Ramos (cell line): Measurements from ENCODE around the gene RIMS1.

Experiments used
- in situ Hi-C: fragments of 300-500 bp; cut with MboI; formaldehyde crosslinking; loops from one replicate; pipeline ENCODE4 v1.14.3; 2022; ENCODE audit warnings: low sequenced_read_pairs; ENCODE audit not compliant: unreplicated experiment

RIMS1 gene

DNA sequence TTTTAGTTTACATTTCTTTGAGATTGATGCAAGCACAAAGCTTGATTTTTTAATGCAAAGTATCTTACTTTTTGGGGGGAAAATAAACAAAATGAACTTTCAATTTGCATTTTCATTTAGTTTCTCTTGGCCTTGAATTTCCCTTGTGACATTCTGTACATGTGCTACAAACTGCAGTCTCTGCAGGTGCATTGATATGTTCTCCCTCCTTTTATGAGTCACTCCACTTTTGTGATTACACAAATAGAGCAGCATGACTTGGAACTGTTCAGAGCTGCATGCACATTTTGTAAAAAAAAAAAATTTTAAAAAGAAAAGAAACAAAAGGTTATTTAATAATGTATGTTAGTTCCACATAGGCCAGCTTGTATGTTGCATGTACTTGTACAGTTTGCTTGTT, 515.5 kb downstream of the RIMS1 start:
- in situ Hi-C loops = no loop called here

DNA sequence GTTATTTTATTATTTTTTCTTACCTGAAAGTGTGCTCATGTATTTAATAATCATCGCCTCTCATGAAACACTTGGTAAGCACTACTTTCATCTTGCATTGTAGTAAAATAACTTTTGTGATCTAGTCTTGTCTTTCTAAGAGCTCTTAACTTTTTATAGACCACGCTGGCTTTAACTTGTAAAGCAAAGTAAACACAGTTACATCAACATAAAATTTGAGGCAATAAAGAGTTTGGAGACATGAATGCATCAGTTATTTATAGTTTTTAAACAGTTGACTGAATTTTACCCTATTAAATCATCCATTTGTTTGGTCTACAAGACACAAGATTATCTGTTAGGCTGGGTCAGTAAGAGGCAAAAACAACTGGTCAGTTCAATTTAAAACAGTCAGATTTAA, 517.1 kb downstream of the RIMS1 start:
- in situ Hi-C loops = no loop called here

DNA sequence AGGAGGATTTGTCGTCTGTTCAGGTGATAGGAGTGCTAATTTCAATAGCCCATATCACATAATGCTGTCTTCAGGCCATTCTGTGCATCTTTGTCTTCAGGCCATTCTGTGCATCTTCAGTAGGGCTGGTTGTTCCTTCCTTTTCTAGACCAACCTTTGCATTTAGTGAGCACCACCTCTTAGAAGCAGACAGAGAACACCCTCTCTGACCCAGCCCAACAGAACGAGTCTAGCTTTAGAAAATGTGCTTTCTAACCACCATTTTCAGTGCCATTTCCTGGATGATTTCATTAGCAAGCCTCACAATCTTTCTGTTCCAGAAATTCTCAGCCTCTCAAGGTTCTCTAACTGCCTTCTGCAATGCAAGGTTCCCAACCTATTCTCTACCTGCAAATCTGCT, 520.2 kb downstream of the RIMS1 start:
- in situ Hi-C loops = no loop called here

DNA sequence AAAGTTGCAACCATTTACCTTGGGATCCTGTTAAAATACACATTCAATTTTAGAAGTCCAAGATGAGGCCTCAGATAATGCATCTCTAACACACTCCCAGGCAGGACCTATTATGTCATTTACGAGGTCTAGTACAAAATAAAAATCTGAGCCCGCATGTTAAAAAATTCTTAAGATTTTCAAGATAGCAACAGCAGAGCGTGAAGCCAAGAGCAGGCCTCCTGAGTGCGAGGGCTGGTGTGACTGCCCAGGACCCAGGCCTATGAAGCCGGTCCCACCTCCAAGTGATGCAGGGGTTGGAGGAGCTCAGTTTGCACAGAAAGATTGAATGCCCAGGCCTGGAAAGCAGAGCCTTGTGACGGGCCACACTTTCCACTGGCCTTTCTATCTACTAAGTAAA, 524.4 kb downstream of the RIMS1 start:
- in situ Hi-C loops = loop anchor here (5.0 to 10.0 kb wide), 2 partner anchors 774 to 907 kb away; no protein-coding TSS in a partner anchor

DNA sequence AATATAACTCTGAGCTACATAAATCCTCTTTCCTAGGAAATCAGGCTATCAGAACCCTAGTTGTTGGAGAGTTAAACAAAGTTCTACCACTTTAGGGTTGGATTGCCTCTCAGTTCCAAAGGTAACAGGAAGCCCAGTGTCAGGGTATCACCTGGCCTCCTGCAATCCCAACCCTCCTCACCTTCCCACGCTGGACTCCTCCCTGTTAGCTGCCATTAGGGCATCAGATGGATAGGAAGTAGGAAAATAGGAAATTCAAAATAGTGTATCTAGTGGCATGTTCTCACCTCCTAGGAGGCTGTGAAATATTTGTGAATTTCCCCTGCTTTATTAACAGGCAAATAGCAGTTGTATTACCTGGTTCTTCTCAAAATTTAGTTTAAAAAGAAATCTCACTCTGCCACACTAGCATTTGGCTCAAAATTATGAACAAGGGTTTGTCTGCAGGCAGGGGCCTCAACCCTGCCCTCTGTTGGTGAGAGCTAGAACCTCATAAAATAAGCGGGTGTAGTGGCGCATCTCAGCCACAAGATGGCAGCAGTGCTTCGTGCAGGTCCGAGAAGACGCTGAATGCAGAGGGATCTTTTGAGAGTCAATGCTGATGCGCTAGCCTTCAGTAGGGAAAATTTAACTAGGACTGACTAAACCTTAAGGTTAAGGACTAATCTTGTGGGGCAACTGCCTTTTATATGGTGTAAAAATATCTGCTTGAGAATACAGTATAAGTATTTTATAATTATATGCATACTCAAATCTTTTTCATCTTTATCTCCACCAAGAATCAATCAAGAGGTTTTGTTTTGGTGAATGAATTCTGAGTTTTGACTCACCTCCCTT, 525.7 kb downstream of the RIMS1 start:
- in situ Hi-C loops = loop anchor here (5.0 to 10.0 kb wide), 2 partner anchors 773 to 905 kb away; no protein-coding TSS in a partner anchor

DNA sequence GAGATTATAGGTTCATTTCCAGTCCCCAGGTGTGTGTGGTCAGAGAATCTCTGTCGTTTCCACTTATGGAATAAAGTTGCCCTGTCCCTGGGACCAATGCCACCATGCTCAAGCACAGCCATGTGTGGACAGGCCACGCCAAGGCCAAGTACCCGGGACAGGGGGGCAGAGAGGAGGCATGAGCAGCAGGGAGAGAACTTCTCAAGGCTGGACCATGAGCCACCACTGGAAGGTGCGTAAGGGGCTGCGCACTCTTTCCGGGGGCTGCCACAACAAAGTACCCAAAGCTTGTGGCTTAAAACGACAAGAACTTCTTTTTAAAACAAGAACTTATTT, 526.3 kb downstream of the RIMS1 start:
- in situ Hi-C loops = loop anchor here (5.0 to 10.0 kb wide), 2 partner anchors 772 to 905 kb away; no protein-coding TSS in a partner anchor

DNA sequence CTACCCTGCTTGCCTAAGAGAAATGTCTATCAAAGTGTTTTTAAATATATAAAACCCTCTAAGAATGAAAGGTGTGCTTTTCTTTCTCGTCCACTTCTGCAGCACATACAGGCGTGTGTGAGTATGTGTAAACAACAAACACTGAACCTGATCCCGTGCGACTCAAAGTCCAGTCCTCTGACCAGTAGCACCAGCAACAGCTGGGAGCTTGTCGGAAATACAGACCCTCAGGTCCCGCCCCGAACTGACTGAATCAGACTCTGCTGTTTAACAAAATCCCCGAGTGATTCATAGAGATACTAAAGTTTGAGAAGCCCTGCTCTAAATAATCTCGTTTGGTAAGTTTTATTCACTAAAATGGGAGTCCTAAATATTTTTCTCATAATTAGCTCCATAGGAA, 527.5 kb downstream of the RIMS1 start:
- in situ Hi-C loops = loop anchor here (5.0 to 10.0 kb wide), 2 partner anchors 771 to 903 kb away; no protein-coding TSS in a partner anchor

DNA sequence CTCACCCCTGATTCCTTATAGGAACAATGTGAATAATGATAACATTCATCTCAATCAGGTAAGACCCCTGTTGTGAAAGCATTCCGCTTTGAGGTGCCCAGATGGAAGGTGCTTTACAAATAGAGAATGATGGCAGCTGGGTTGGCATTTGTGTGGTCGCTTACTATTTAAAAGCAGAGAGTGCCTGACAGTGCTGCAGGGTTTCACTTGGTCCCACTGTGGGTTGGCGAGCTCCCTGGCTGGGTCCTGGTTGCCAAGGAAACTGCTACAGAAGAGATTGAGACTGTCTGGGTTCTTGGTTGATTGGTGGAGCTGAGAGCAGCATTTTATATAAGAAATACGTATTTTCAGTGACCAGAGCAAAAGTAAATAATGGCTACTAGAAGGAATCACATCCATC, 528.3 kb downstream of the RIMS1 start:
- in situ Hi-C loops = loop anchor here (5.0 to 10.0 kb wide), 2 partner anchors 770 to 903 kb away; no protein-coding TSS in a partner anchor

DNA sequence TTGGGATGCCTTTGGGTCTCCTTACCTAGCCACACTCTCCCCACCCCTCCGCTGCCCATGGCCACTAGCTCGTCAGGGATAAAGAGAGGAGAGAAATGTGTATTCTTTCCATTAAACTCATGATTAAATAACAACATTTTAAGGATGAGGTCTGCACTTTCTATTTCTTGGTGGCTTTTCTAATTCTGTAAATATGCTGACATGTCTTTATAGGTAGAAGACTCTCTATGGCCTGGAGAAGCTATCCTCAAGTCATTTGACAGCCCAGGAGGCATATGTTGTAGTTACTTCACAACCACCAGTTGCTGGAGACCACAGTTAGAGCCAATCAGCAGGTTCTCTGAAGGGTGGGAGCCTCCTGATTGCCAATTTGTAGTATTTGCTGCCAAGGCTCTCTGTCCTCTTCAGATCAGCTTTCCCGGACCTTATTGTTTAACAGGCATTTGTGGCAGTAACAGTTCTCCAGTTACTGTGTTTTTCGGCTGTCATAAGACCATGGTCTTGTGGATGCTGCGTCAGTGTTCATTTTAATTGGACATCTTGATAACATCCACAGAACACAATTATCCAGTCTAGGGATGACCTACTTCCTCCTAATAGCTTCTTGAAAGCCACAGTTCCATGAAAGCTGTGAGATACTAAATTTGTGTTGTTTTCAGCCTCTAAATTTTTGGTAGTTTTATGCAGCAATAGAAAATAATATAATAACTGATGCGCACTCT, 530.6 kb downstream of the RIMS1 start:
- in situ Hi-C loops = loop anchor here (10.0 kb wide), 1 partner anchor 768 kb away; no protein-coding TSS in a partner anchor

DNA sequence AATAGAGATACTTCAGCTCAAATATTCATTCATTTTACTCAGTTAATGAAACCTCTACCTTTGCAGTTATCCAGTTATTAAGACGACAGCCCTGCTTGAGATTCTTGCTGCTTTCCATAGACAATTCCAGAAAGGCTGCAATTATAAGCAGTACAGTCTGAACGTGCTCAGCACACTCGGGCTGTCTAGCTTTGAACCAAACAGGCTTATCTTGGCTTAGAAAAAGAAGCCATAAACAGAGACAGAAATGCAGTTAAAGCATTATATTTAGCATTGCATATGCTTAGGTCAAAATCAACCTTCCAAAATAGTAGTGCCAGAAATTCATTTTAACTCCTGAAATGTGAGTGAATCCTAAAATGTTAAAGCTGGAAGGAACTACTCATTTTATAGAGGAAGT, 531.4 kb downstream of the RIMS1 start:
- in situ Hi-C loops = loop anchor here (10.0 kb wide), 1 partner anchor 767 kb away; no protein-coding TSS in a partner anchor

DNA sequence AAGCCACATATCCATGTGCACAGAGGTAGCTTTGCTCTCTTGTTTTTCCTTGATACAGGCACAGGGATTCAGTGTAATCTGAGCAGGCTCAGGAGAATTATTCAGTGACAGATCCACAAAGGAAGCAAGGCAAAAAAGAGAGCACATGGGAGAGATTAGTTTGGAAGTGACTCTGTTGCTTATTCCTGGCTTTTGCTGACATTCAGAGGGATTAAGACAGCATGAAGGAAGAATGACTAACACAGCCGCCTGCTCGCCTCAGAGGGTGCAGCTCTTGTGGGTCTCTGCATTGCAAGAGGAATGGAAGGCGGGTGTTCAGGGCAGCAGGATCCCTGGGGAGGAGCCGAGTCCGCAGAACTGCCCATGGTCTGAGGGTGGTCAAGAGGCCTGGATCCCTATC, 532.1 kb downstream of the RIMS1 start:
- in situ Hi-C loops = loop anchor here (10.0 kb wide), 1 partner anchor 766 kb away; no protein-coding TSS in a partner anchor

DNA sequence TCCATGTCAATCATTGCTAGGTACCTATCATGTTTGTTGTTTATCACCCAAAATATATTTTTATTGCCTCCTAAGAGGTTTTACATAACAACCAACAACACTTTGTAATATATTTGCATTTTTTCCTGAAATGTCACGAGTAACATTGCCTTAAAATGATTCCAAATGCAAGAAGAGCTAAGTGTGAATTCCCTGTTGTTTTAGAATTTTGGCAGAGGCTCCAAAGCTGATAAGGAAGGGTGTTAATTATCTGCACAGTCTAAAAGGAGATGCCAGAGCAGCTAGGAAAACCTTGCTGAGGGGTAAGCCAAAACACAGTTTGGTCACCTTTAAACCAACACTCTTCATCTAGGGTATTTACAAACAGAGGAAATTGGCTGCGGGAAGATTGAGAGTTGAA, 533.6 kb downstream of the RIMS1 start:
- in situ Hi-C loops = loop anchor here (10.0 kb wide), 1 partner anchor 765 kb away; no protein-coding TSS in a partner anchor

DNA sequence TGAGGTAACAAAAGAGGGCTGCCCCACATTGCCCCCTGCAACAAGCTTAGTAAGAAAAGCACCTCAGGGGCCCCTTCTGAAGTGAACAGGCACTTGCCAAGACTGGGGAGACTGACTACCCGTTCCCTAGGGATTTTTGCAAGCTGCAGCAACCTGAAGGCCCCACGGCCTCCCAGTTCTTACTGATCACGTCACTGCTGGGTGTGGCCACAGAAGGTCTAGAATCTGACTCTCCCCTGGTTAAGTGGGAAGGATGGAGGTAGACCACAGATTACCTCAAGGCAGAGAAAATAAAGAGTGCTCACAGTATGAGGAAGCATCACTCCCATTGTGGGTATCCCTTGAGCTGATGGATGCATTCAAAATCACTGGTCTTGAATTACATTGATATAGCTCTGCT, 534.1 kb downstream of the RIMS1 start:
- in situ Hi-C loops = no loop called here

DNA sequence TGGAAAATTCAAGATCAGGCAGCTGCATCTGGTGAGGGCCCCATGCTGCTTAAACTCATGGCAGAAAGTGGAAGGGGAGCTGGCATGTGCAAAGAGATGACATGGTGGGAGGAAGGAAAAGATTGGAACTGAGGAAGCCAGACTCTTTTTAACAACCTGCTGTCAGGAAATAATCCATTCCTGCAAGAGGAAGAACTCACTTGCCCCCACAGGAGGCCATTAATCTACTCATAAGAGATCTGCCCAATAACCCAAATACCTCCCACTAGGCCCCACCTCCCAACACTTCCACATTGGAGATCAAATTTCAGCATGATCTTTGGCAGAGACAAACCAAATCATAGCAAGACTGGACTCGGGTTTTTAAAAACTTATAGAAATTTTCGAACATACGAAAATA, 535.0 kb downstream of the RIMS1 start:
- in situ Hi-C loops = no loop called here

DNA sequence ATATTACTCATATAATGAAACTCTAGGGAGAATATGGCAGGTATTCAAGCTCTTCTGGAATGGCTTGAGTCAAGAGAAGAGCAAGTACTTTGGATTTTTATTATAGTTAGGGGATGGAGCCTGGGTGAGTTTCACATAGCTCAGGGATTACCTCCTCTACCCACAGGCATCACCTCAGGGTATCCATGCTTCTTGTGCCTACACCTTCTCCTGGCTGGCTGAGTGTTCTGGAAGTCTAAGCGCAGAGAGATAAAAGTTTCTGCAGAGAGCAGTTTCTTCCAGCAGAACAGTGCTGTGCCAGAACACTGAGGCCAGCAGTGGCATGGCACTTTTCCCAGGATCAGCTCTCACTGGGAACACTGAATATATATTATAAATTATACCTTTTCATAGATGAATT, 535.8 kb downstream of the RIMS1 start:
- in situ Hi-C loops = no loop called here

DNA sequence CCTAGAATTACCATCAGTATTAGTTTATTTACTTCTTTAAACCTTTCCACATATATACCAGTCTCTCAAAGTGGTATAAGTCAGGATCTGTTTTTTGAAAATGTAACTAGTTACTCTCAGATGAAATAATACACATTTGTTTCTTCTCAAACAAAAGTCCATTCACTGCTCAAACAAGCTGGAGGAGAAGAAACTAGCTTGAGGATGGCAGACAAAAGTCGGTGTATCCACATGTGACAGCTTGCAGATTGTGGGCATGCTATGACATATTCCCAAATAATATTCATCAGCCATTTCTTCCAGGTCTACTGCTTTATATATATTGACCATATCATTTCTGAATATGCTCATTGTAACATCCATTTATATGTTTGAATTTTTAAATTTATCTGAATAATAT, 538.1 kb downstream of the RIMS1 start:
- in situ Hi-C loops = no loop called here

DNA sequence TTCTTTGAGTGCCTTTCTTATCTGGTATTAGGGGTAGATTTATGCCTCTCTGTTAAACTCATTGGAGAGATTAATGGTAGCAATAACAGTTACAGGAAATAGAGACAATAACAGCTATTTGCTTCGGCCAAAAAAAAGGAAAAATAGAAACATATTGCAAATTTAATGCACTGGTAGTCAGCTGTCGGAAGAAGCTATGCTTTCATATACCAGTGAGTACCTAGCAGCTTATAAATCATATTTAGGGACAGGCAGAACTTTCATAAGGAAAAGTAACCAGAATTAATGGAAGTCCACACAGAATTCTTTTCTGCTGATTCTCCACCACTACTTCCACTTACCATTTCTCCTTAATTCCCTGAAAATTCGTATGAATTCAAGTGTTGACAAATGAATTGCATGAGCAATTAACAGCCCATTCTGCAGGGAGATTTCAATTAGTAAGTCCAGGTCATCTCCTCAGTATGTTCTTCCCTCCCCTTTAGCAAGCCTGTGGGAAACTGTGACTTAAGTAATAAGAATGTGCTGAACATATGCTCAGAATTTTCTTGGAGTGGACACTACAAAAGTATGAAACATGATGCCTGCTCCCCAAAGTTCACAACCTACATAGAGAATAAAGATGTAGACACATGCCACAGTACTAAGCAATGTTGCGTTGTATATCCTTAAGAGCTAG, 538.8 kb downstream of the RIMS1 start:
- in situ Hi-C loops = no loop called here

DNA sequence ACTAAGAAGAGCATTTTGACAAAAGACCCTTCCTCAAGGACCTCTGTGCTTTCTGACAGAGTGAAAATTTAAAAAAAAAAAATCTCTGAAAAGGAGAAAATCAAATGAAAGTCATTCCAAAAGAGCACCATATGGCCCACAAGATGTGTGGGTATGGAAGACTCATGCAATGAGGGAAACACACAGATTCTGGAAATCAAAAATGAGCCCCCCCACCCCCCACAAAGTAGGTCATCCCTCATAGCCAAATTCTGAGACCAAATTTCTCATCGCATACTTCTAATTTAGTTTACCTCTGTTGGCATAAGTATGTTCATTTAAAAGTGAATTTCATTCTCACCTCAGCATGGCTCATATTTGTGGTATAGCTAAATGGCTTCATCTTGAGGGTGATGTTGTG, 554.3 kb downstream of the RIMS1 start:
- in situ Hi-C loops = no loop called here

DNA sequence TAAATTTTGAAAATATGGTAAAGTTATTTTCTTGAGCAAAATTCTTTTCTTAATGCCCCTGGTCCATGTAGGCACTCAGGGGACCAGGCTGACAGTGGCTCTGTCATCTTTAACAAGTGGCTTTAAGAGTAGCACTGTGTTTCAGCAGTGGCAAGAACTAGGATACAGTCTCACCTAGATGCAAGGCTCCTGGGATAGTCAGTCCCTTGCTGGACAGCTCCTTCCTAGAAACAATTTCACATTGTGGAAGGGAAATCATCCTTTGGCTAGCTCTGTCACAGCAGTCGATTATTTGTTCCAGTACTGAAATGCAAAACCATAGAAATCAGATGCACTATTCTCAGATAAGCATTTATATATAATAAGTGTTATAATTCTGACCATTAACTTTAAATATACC, 560.1 kb downstream of the RIMS1 start:
- in situ Hi-C loops = no loop called here
